SK-N-SH (cell line): ENCODE measurements around the gene HS6ST1. TPM values are rescaled to one million over a fixed set of nuclear protein-coding genes. Genes with fewer than 3 reads are reported as not detected.

Experiments used
- CTCF ChIA-PET: fragments of 300-600, 350-600 bp; formaldehyde crosslinking; extraction: SDS; loops from one replicate; lab custom pipeline; 2021; lab: Yijun Ruan, JAX
- POLR2A ChIA-PET: fragments of 350-600 bp; sonication (Branson Sonifier 250); formaldehyde crosslinking; extraction: SDS; loops from one replicate; lab custom pipeline; 2020; ENCODE audit warnings: antibody characterized with exemption, inconsistent platforms; lab: Yijun Ruan, JAX
- DNase-seq: peaks from one replicate; pipeline ENCODE4 v3.0.0; 2012
- H2AFZ ChIP-seq: fragments of 200-600 bp; sonication (generic); 2 replicates; pipeline ENCODE4 v1.8.1; 2016; ENCODE audit warnings: antibody characterized with exemption, mild to moderate bottlenecking, low read depth
- H3F3A ChIP-seq: fragments of 200-600 bp; sonication (generic); replicated peaks from 2 replicates; pipeline ENCODE3; 2016; ENCODE audit warnings: antibody characterized with exemption, mild to moderate bottlenecking; ENCODE audit not compliant: insufficient read depth
- H3K27ac ChIP-seq, 2 experiments: fragments of 200-500 bp in 1 of 2; fragments of 200-600 bp in 1 of 2; sonication (Bioruptor generic) in 1 of 2; sonication (generic), shearing (Covaris generic) in 1 of 2; 2 replicates each; pipeline versions ENCODE4 v1.5.1 to v1.6.1; 2014 to 2016; ENCODE audit warnings: low read depth in 2 of 2, inconsistent platforms in 1 of 2, low read length in 1 of 2, mild to moderate bottlenecking in 1 of 2, mixed read lengths in 1 of 2
- H3K27me3 ChIP-seq: fragments of 200-600 bp; sonication (generic), shearing (Covaris generic); 2 replicates; pipeline ENCODE4 v1.6.1; 2016; ENCODE audit warnings: mixed run types; ENCODE audit not compliant: insufficient read depth
- H3K36me3 ChIP-seq, 2 experiments: fragments of 200-500 bp in 1 of 2; fragments of 200-600 bp in 1 of 2; sonication (Bioruptor generic) in 1 of 2; sonication (generic) in 1 of 2; replicated peaks in 1 of 2; 2 replicates each; pipeline versions ENCODE3 to v1.5.1; 2014 to 2016; ENCODE audit warnings: low read length in 1 of 2, mild to moderate bottlenecking in 1 of 2; ENCODE audit not compliant: insufficient read depth in 2 of 2, control insufficient read depth in 1 of 2
- H3K4me1 ChIP-seq, 2 experiments: fragments of 200-500 bp in 1 of 2; fragments of 200-600 bp in 1 of 2; sonication (Bioruptor generic) in 1 of 2; sonication (generic), shearing (Covaris generic) in 1 of 2; 2 replicates each; pipeline versions ENCODE4 v1.5.1 to v1.6.1; 2014 to 2016; ENCODE audit warnings: low read depth in 1 of 2, low read length in 1 of 2, mixed run types in 1 of 2; ENCODE audit not compliant: insufficient read depth in 2 of 2, control insufficient read depth in 1 of 2
- H3K4me2 ChIP-seq: fragments of 200-600 bp; sonication (generic), shearing (Covaris generic); 2 replicates; pipeline ENCODE4 v1.6.1; 2017; ENCODE audit warnings: mixed run types
- H3K4me3 ChIP-seq, 2 experiments: fragments of 200-500 bp in 1 of 2; fragments of 200-600 bp in 1 of 2; sonication (Bioruptor generic) in 1 of 2; sonication (generic), shearing (Covaris generic) in 1 of 2; 2 replicates each; pipeline versions ENCODE4 v1.5.1 to v1.8.1; 2014 to 2016; ENCODE audit warnings: low read depth in 2 of 2, inconsistent platforms in 1 of 2, low read length in 1 of 2, mild to moderate bottlenecking in 1 of 2, mixed read lengths in 1 of 2, moderate library complexity in 1 of 2
- H3K79me2 ChIP-seq: fragments of 200-600 bp; sonication (generic); 2 replicates; pipeline ENCODE4 v1.8.1; 2017; ENCODE audit warnings: mild to moderate bottlenecking; ENCODE audit not compliant: insufficient read depth
- H3K9ac ChIP-seq: fragments of 200-600 bp; sonication (generic); 2 replicates; pipeline ENCODE4 v1.6.1; 2017; ENCODE audit warnings: mixed run types
- H3K9me2 ChIP-seq: fragments of 200-600 bp; sonication (generic); 2 replicates; pipeline ENCODE4 v1.6.1; 2017; ENCODE audit warnings: mixed run types
- H3K9me3 ChIP-seq: fragments of 200-600 bp; sonication (generic); 2 replicates; pipeline ENCODE4 v1.6.1; 2017; ENCODE audit warnings: mixed run types, mild to moderate bottlenecking, moderate library complexity
- H4K20me1 ChIP-seq: fragments of 200-600 bp; sonication (generic); 2 replicates; pipeline ENCODE4 v1.6.1; 2017; ENCODE audit warnings: mild to moderate bottlenecking, mixed run types; ENCODE audit not compliant: insufficient read depth
- CHD2 ChIP-seq: fragments of 150-350 bp; IDR thresholded peaks from 2 replicates; pipeline ENCODE4 v1.6.1; 2018; ENCODE audit warnings: low read length; ENCODE audit not compliant: partially characterized antibody
- EP300 ChIP-seq, 2 experiments: IDR thresholded peaks; 2 replicates each; pipeline versions ENCODE4 v1.4.0 to v1.6.1; 2012; ENCODE audit warnings: borderline replicate concordance in 1 of 2, low read depth in 1 of 2, low read length in 1 of 2
- FOXJ3 ChIP-seq: sonication (generic); formaldehyde crosslinking; IDR thresholded peaks from 2 replicates; pipeline ENCODE4 v1.5.1; 2020; ENCODE audit warnings: mild to moderate bottlenecking, missing genetic modification reagents
- GABPA ChIP-seq: IDR thresholded peaks from 2 replicates; pipeline ENCODE4 v1.4.0; 2012; ENCODE audit warnings: low read depth, mild to moderate bottlenecking
- GATA2 ChIP-seq: sonication (generic); formaldehyde crosslinking; IDR thresholded peaks from 2 replicates; pipeline ENCODE4 v1.5.0; 2020; ENCODE audit warnings: mild to moderate bottlenecking, missing genetic modification reagents
- JUND ChIP-seq: IDR thresholded peaks from 2 replicates; pipeline ENCODE4 v1.4.0; 2012
- MXI1 ChIP-seq: IDR thresholded peaks from 2 replicates; pipeline ENCODE4 v1.6.1; 2012; ENCODE audit warnings: mild to moderate bottlenecking, low read depth, low read length, improper control_type of control experiment
- POLR2AphosphoS5 ChIP-seq: IDR thresholded peaks from 2 replicates; pipeline ENCODE4 v1.6.1; 2012; ENCODE audit warnings: low read depth, low read length
- RCOR1 ChIP-seq: fragments of 150-350 bp; IDR thresholded peaks from 2 replicates; pipeline ENCODE4 v1.6.1; 2017; ENCODE audit warnings: antibody characterized with exemption, low read length
- RXRA ChIP-seq: IDR thresholded peaks from 2 replicates; pipeline ENCODE4 v1.4.0; 2012; ENCODE audit warnings: low read depth, mild to moderate bottlenecking, borderline replicate concordance
- SIN3A ChIP-seq: IDR thresholded peaks from 2 replicates; pipeline ENCODE4 v1.6.1; 2012; ENCODE audit warnings: low read depth, mild to moderate bottlenecking, low read length, moderate library complexity, borderline replicate concordance
- SMC3 ChIP-seq: IDR thresholded peaks from 2 replicates; pipeline ENCODE4 v1.6.1; 2012; ENCODE audit warnings: low read depth, low read length, improper control_type of control experiment
- TAF1 ChIP-seq: IDR thresholded peaks from 2 replicates; pipeline ENCODE4 v1.6.1; 2012; ENCODE audit warnings: low read depth, mild to moderate bottlenecking, low read length, moderate library complexity, borderline replicate concordance
- TEAD4 ChIP-seq: IDR thresholded peaks from 2 replicates; pipeline ENCODE4 v1.4.0; 2012; ENCODE audit warnings: mild to moderate bottlenecking, borderline replicate concordance; ENCODE audit not compliant: insufficient read depth
- USF2 ChIP-seq: fragments of 150-350 bp; IDR thresholded peaks from 2 replicates; pipeline ENCODE4 v1.6.1; 2017; ENCODE audit warnings: antibody characterized with exemption, low read length, low read depth, borderline replicate concordance
- WGBS: methylation state at CpG from one replicate; pipeline ENCODE4 v1.1.6; 2017; ENCODE audit warnings: low lambda C conversion rate; 5-methylcytosine and 5-hydroxymethylcytosine counted together
- polyA plus RNA-seq, 3 experiments: library from polyadenylated mRNA; depleted of rRNA; stranded (reverse); fragments of >200 nt; gene quantifications; 2 replicates each; pipeline ENCODE4 v1.2.3, GENCODE V29; 2012
- TF ChIP-seq, protein P1 (sequence below): IDR thresholded peaks from 2 replicates; pipeline ENCODE4; 2012

Gene HS6ST1
- polyA plus RNA-seq, 1 of the 3 experiments (the other 2 are of a cell fraction), result 5.9 TPM

GRCh38 chr2:128309280-128310093 lies 9.2 kb downstream of the HS6ST1 start:
- Histone ChIP-seq H2AFZ (no peak overlapping the region), H3K27ac (peak overlapping the region in 1 of 2 experiments; percentile 68; a peak in 2 of 4 replicates), H3K4me3 (no peak overlapping the region), H3K9ac (no peak overlapping the region), H3K9me2 (no peaks in the 10 kb centered on the region), H3K4me2 (no peak overlapping the region), H3K36me3 (peaks cover 0 to under 1% of the 10 kb centered on the region in 2 experiments), H3K79me2 (no peaks in the 10 kb centered on the region), H3K9me3 (no peaks in the 10 kb centered on the region), H3K4me1 (peaks cover 16 to 94% of the 10 kb centered on the region in 2 experiments), H3F3A (no peaks in the 10 kb centered on the region), H3K27me3 (no peaks in the 10 kb centered on the region), H4K20me1 (peaks cover 25% of the 10 kb centered on the region)
- no peak for TF ChIP-seq SMC3
- peak; percentile 67 for TF ChIP-seq GATA2 (CRISPR knock-in tag)
- TF ChIP-seq RCOR1, result peak; percentile 7; the same call in 1 of the 2 replicates
- CTCF ChIA-PET, result interaction anchor here (0.9 to 2.1 kb wide), 7 partner anchors 9 to 427 kb away, joined by 3 to 9 read pairs (median 3); no protein-coding TSS in a partner anchor
- DNase-seq, result peak; percentile 77
- 95% methylated on average over 10 of the region's 19 CpGs for WGBS
- POLR2A ChIA-PET, result interaction anchor here (1.5 kb wide), 1 partner anchor 27 kb away, joined by 3 read pairs; no protein-coding TSS in a partner anchor

- peaks cover 19% of the 10 kb centered on the region for H4K20me1 ChIP-seq
- WGBS, result 90% methylated on average over 2 of the region's 2 CpGs
Observed at GRCh38 chr2:128308889-128309279, 9.8 kb downstream of the HS6ST1 start.

More at GRCh38 chr2:128308889-128309279, 9.8 kb downstream of the HS6ST1 start:
- POLR2A ChIA-PET, result interaction anchor here (1.5 kb wide), 1 partner anchor 26 kb away, joined by 3 read pairs; no protein-coding TSS in a partner anchor
- peak overlapping the region in 1 of 2 experiments; percentile 68; a peak in 2 of 4 replicates for H3K27ac ChIP-seq
- no peaks in the 10 kb centered on the region for H3K9me2 ChIP-seq
- H3K9ac ChIP-seq, result no peak overlapping the region
- TF ChIP-seq TEAD4, result no peak
- TF ChIP-seq SIN3A, result no peak
- TF ChIP-seq FOXJ3, result no peak
- TF ChIP-seq TAF1, result no peak
- TF ChIP-seq SMC3, result no peak
- TF ChIP-seq GABPA, result no peak
- no peak for TF ChIP-seq CHD2
- no peak for TF ChIP-seq POLR2AphosphoS5
- TF ChIP-seq MXI1, result no peak
- TF ChIP-seq JUND, result no peak
- no peak for TF ChIP-seq RXRA
- no peak for TF ChIP-seq USF2
- no peak for TF ChIP-seq EP300 (IDR thresholded peaks at IDR 0.05; ENCODE audit: borderline replicate concordance in 1 of 2, low read depth in 1 of 2, low read length in 1 of 2)
- TF ChIP-seq RCOR1, result no peak
- TF ChIP-seq, protein P1, sequence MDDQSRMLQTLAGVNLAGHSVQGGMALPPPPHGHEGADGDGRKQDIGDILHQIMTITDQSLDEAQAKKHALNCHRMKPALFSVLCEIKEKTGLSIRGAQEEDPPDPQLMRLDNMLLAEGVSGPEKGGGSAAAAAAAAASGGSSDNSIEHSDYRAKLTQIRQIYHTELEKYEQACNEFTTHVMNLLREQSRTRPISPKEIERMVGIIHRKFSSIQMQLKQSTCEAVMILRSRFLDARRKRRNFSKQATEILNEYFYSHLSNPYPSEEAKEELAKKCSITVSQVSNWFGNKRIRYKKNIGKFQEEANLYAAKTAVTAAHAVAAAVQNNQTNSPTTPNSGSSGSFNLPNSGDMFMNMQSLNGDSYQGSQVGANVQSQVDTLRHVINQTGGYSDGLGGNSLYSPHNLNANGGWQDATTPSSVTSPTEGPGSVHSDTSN, result no peak
- TF ChIP-seq, all 33 proteins: peak for 0
- H3K4me3 ChIP-seq, result no peak overlapping the region
- no peaks in the 10 kb centered on the region for H3K79me2 ChIP-seq
- no peaks in the 10 kb centered on the region for H3K36me3 ChIP-seq
- CTCF ChIA-PET, result interaction anchor here (1.0 to 2.1 kb wide), 5 partner anchors 9 to 245 kb away, joined by 3 to 9 read pairs (median 4); no protein-coding TSS in a partner anchor
- no peak overlapping the region for H2AFZ ChIP-seq
- no peaks in the 10 kb centered on the region for H3K27me3 ChIP-seq
- no peaks in the 10 kb centered on the region for H3F3A ChIP-seq
- peaks cover 16 to 94% of the 10 kb centered on the region in 2 experiments for H3K4me1 ChIP-seq
- H3K4me2 ChIP-seq, result no peak overlapping the region
- H3K9me3 ChIP-seq, result no peaks in the 10 kb centered on the region
- no peak for DNase-seq
